Stimulated activated CD4-positive, alpha-beta T cell treated with anti-CD3 and anti-CD28 coated beads, Interleukin-15, amount 100 ng/mL, for 1 hour (primary cell): ENCODE data around the gene AQP3.
A peak's percentile ranks its signal among the peaks of the same experiment; 100 is the strongest.
"Not testable (repeated sequence)": the region's sequence is repeated elsewhere in the genome, so short reads cannot be mapped to it uniquely, and the experiment has no call there.

Source experiments
- DNase-seq, 2 donors: peaks; one replicate each; pipeline ENCODE4 v3.0.0-alpha.2; 2020; ENCODE audit warnings: low read depth in 1 of 2, low spot score in 1 of 2

The AQP3 gene

DNA sequence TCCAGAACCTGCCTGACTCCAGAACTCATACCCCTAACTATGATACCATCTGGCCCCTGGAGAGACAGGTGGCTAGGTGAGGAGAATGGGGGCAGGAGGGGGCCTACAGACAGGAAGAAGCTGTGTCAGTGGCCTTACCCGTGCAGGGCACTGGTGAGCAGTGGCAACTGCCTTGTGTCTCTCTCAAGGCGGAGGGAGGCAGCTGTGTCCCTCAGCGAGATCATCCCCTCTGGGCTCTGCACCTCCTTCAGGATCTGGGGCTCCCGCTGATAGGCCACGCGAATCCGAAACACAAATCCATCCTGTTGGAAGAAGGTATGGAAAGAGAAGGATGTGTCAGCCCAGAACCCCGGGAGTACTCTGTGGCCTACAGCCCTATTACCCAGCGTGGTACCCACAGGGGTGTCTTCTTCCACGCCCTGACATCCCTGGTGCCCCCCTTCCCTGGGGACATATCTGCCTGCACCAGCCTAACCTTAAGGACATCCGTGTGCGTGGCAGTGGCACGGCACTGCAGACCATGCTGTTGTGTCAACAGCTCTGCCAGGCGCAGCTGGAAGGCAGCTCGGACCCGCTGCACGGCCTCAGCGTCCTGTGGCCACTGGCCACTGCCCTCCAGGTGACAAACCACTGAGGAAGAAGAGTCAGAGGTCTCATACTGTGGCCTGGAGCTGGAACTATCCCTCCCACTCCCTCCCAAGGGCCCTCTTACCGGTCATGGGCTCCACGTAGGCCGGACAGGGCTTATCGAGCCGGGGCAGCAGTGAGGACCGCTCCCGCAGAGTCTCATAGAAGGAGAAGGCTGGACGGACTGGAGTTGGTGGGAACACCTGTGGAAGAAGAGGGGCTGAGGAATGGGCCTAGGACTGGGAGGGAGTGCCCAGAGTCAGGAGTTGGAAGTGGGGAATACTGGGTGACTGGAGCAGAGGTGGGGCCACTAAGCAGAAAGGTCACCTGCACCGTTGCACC, 18.5 kb upstream of the AQP3 start:
- no peak for DNase-seq

DNA sequence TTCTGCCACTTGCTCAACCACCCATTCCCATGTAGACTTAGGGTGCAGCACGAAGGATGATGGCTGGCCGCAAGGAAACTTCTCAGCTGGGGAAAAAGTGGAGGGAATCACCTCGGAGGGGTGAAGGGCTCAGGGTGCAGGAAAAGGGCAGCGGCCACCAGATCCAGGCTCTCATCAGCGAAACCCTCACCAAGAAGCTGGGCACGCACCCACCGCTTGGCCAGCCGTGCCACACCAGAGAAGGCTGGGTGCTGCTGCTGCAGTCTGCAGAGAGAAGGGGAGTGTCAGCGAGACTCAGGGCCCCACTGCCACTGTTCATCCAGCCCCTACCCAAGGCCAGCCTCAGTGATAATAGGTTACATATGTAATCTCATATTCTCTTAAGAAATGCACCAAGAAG, 17.7 kb upstream of the AQP3 start:
- DNase-seq = no peak

DNA sequence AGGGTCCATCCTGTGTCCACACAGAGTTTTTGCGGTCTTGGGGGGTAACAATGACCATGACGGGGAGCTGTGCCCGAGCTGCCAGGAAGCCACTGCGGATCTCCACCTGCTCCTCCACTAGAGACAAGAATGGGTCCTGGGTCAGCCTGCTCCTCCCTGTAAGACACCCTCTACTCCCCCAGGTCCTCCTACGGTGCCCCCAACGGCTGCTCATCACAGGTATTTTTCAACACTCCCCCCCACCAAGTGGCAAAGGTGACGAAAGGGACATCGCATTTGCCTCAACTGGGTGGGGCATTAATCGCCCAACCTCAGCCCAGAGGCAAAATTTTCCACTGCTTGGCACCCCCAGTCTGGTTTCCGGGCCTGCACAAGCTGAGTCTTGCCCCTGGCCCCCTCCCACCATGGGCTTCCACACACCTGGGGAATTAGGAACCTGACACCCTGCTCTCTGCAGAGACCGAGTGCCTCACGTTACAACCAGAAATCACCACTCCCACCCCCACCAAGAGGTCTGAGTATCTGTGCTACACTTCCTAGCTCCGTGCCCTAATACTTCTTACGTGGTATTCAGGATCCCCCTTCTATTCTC, 16.7 kb upstream of the AQP3 start:
- no peak for DNase-seq

DNA sequence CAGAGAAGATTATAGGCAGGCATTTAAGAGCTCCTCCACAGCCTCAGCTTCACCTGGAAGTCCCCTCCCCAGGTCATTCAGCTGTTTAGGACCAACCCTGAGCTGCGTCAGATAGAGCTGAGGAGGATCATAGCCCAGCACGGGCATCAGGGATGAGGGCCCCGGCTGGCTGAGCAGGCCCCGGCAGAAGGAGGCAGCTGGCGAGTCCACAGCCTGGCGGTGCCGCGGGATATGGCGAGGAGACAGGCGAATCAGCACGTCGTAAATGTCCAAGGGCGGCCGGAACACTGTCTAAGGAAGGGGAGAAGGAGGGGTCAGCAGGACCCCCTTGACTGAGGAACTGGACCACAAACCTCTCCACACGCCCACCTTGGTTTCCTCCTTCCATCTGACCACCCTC, 15.8 kb upstream of the AQP3 start:
- DNase-seq = no peak

DNA sequence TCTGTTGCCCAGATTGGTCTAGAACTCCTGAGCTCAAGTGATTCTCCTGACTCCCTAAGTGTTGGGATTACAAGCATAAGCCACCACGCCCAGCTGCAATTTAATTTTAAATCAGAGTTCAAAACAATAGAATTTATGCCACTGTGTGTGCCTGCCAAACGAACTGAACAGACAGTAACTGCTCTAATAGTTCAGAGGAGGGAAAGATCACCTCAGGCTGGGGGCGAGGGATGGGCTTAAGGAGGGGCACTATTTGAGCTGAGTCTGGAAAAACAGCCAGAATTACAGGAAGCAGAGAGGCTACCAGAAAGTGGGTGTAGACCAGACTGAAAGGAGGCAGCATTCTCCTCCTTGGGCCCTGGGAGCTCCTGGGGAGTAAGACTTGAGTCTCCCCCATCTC, 14.1 kb upstream of the AQP3 start:
- DNase-seq = no peak

DNA sequence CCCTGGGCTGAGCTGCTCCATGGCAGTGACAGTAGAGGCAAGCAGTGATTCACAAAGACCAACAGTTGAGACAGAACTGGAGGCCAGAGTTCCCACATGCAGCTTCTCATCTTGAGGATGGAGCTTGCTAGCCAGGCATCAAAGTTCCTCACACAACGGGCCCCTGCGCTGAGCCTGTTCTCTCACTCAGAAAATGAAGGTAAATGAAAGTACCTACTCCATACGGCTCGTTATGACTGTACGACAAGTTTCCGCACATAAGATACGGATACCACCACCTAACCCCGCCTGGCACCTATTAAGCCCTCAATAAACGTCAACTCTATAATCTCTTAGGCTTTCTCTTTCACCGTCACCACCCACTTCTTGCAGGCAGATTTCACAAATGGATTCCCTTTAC, 13.5 kb upstream of the AQP3 start:
- no peak for DNase-seq

DNA sequence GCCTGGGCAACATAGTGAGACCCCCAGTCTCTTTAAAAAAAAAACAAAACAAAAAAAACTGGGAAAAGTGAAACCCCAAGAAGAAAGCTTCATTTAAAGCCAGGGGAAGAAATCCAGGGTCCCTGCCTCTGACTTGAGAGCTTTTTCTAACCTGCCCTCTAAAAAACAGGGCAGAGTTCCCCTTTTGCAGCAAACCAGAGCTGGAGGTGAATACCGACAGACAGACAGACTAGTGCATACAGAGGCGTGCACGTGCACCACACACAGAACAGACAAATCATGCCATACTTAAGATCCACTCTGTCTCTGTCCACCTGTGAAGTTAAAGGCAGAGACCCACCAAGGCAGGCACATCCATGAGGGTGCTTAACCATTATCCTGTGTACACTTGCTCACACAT, 11.7 kb upstream of the AQP3 start:
- DNase-seq = no peak

DNA sequence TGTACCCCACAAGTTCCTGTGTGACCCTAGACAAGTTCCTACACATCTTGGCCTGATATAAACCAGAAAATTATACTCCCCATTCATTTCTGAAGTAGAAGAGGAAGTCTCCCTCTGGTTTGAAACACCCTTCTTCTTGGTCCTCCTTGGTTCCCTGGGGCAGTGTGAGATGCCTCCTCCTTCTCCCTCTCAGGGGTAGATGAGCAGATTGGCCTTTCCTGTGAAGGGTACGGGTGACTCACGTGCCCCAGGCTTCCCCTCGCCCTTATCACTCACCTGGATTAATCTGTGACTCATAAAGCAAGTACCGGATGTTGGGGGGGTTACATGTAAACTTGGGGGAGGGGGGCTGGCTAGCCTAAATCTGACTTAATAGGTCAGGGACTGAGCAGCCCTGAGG, 11.1 kb upstream of the AQP3 start:
- peak; percentile 40 to 44 for DNase-seq

DNA sequence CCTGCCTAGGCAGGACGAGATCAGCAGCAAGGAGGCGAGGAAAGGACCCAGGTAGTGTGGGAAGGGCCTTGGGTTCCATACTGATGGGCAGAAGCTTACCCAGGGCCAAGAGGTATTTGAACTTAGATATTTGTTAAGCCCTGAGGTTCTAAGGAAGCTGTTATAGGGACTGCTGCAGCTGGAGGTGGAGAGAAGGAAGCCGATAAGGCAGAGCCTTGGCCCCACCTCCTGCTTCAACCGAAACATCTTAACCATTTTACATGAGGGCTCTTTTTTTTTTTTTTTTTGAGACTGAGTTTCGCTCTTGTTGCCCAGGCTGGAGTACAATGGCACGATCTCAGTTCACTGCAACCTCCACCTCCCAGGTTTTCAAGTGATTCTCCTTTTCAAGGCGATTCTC, 8.6 kb upstream of the AQP3 start:
- DNase-seq = no peak

DNA sequence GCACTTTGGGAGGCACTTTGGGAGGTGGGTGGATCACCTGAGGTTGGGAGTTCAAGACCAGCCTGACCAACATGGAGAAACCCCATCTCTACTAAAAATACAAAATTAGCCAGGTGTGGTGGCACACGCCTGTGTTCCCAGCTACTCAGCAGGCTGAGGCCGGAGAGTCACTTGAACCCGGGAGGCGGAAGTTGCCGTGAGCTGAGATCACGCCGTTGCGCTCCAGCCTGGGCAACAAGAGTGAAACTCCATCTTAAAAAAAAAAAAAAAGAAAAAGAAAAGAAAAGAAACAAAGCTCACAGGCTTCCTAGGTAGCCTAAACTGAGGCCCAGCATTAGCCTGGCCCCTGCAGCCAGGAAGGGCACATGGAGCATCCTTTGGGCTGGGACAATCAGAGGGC, 8.1 kb upstream of the AQP3 start:
- not testable (repeated sequence) for DNase-seq

DNA sequence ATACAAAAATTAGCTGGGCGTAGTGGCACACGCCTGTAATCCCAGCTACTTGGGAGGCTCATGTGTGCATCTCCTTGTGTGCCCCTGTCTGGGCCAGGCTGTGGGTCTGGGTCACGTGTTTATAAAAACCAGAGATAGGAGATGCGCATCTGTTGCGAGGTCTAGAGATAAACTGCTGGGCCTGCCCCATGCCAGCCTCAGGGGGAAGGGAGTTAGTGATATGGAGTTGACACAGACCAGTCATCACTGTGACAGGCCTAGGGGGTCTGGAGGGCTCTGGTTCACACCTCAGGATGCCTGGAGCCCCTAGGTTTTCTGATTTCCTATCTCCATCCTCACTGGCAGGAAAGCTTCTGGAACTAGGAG, 7.3 kb upstream of the AQP3 start:
- DNase-seq = not testable (repeated sequence)

DNA sequence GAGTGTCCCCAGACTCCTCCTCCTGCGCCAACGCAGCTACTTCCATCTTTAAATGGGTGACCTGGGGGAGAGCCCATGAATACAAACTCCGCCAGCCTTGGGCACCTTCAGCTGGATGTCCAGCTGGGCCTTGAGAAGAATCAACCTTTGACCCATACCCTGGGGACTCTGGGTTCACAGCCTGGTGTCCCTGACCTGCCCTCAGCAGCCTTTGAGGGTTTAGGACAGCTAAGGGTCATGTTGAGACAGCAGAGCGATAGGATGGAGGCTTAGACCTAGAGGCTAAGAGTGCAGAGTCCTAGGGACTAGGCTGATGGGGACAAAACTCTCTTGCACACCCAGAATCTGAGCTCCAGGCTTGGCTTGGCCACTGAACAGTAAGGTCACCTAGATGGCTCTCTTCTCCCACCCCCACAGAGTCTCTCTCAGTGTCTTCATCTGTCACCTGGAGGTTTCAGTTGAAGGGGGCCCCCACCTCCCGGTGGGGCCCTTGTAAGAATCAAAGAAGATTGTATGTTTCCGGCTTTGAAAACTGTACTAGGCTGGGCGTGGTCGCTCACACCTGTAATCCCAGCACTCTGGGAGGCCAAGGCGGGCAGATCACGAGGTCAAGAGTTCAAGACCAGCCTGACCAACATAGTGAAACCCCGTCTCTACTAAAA, 6.7 kb upstream of the AQP3 start:
- no peak for DNase-seq

DNA sequence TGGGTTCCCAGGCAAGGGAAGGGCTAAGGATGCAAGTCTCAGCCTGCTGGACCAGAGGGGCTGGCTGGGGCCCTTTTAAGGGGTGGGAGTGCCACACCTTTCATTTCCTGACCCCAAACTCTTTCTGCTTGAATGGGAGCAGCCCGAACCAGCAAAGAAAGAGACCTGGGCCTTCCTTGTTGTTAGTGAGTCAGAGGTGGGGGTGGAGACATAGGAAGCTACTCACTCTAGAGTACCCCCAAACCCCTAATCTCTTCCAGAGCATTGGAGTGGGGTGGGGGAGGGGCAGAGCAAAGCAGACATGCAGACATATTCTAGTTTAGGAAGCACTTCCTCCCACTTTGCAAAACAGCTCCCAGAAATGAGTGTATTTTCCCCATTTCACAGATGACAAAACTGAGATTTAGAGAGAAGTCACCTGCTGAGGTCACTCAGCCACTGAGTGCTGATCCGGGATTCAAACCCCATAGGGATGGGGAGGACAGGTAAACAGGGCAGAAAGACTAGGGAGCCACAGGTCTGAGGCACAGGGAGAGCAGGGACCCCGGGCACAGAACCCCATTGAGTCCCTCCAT, 6.0 kb upstream of the AQP3 start:
- no peak for DNase-seq

DNA sequence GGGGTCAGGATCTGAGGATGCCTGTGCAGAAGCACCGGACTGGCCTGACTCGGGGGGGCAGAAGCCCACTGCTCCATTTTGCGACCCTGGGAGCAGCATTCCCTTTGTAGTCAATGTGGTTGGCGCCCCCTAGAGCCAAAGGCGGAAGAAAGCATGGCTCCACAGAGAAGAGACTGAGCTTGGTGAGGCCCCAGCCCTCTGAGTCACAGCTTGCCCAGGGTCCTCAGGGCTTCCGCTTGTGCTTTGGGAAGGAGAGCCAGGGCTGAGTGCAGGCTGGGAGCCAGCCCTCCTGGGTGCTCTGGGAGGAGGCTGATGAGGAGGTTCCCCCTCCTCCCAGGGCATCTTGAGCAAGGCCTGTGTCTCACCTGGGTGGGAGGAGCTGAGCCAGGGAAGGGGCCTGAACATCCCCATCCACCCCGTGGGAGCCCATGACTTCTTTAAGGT, 5.5 kb upstream of the AQP3 start:
- peak in 1 of 2 donors; percentile 27 for DNase-seq

DNA sequence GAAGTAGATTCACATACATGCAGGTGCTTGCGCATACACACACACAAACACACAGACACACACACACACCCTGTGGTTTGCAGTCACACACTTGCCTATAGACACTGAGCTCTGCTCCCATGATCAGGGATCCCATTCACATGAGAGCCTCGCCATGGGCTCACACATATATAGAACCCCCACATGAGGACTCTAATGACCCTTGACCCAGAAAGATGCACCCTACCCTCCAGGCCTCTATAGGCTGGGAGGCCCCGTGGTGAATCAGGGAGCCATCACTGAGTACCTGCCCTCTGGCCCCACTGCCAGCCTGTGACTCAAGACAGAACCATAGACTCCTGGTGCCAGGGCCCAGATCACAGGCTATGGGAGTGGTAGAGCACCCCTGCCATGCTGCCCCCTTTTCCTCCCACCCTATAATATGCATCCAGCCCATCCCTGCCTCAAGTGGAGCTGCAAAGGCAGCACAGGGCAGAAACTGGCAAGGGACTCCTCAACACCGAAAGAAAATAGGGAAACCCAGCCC, 3.3 kb upstream of the AQP3 start:
- no peak for DNase-seq

DNA sequence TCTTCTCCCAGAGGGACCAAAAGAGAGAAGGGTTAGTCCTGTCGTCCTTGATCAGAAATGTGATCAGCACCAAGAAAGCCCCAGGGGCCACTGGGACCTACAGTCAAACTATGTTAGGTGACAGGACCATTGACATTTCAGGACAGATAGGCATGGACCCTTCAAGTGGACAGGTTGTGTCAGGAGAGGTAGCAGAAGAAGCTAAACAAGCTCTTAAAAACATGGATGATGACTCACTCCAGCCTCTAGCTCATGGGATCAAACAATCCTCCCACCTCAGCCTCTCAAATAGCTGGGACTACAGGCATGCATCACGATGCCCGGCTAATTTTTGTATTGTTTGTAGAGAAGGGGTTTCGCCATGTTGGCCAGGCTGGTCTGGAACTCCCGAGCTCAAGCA, 2.3 kb upstream of the AQP3 start:
- no peak for DNase-seq

DNA sequence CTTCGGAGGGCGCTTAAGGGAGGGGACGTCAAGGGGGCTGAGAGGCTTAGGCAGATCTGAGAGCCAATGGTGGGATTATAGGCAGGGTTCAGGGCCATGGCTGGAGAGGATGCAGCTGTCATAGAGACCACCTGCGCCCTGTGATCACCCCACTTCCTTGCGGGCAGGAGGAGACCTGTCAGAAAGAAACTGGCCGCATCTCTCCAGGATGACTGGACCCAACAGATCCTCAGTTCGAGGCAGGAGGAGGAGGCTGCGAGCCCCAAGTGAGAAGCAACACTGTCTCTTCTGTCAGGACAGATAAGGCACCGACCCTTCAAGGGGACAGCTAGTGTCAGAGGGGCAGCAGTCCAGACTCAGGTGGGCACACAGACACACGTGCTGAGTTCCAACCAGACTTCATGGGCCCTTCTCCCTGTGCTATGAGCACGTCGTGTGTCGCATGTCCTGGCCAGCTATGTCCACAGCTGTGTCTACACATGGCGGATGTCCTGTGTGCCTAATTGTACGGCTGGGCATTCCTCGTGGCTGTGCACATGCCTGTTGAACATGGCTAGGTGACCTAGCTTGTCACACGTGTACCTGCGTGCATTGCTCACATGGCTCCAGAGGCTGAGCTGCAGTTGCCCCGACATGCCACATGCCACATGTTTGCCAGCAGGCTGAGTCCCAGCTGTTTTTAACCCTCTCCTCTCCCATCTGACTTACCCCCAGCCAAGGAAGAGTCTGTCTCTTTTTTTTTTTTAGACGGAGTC, 583 bp upstream of the AQP3 start:
- DNase-seq = no peak

DNA sequence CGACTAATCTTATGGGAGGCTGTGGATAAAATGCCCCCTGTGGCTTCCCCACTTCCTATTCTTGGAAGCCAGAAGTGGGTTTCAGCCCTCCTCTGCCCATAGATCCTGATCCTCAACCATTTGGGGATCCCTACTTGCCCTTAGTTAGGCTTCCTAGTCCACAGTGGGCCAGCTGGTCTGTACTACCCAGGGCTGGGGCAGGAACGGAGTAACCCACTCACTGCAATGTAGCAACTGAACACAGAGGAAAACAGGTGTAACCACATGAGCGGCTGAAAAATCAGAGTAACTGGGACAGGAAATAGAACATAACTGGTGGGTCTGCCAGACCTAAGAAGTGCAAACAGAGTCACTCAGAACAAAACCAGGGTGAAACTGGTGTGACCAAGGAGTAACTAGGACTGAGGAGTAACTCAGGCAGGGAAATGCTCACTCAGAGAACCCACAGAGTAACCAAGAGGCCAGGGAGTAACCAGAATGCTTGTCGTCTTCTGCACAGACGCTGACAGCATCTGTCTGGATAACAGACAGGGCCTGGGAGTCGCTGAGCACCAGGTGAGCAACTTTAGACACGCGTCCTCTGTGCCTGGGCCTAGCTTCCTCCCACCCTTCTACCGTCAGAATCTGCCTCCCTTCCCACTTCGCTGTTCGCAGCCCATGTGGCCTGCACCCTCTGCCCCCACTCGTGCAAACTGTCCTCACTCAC, 1.0 kb downstream of the AQP3 start:
- DNase-seq = peak in 1 of 2 donors; percentile 12

DNA sequence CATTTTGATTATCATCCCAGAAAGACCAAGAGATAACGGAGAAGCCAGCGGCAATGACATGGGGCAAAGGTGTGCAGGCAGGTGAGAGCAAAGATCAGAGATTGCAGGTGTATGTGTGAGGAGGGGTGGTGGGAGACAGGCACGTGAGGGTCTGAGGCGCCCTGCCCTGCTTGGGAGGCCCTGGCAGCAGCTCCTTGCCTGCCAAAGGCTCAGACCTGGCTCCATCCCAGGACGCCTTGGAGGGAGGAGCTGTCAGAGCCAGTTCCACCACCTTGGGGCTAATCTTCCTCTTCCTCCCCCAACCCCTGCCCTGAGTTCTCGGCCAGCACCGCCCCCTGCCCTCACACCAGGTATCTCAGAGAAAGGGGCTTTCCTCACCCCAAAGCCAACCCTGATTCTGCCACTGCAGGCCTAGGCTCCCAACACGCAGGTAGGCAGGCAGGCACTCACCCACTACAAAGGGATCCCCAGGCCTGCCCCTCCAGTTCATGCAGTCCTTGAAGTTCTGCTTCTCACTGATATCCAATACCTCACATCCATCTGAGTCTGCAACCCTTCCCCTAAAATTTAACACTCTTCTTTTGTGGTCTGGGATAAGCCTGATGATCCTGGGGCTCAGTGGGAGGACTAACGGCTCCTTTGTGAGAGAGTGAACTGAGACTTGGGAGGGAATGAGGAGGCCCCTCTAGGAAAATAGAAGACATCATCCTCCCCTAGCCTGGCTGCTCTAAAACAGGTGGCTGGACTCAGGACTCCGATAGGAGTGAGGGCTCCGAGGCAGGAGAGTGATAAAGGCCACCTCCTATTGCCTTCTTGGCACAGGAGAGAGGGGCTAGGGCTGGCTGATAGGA, 1.8 kb downstream of the AQP3 start:
- no peak for DNase-seq
